ENCODE results near the gene ZFAND5. TPM values are rescaled to one million over a fixed set of nuclear protein-coding genes. Genes with fewer than 3 reads are reported as not detected.
A peak's percentile ranks its signal among the peaks of the same experiment; 100 is the strongest.

The ZFAND5 gene
- total RNA-seq, 2 experiments from 2014 or later, result 368 TPM

GRCh38 chr9:72363908-72364678 lies 915 bp downstream of the ZFAND5 start:
- H3K27me3 ChIP-seq (ENCODE audit: control insufficient read depth in 1 of 2, insufficient read depth in 2 of 2, low read length in 2 of 2), result no peaks in the 10 kb centered on the region
- Mint-ChIP-seq H3K9me3 (no peaks in the 10 kb centered on the region), H3K4me1 (ENCODE audit: low read depth) (peaks cover 59% of the 10 kb centered on the region), H3K27ac (peak overlapping the region; percentile 99), H3K27me3 (no peaks in the 10 kb centered on the region), H3K36me3 (ENCODE audit: low read depth) (peaks cover 53% of the 10 kb centered on the region), H3K4me3 (peak overlapping the region; percentile 99)
- H3K4me3 ChIP-seq (ENCODE audit: low read length), result peak overlapping the region; percentile 90
- H3K36me3 ChIP-seq (ENCODE audit: insufficient read depth, low read length), result peaks cover 19% of the 10 kb centered on the region
- ATAC-seq (ENCODE audit: poor library complexity), result peak; percentile 58
- peak overlapping the region; percentile 20 to 97 for H3K27ac ChIP-seq (ENCODE audit: low read depth in 1 of 2, low read length in 2 of 2)
- no peaks in the 10 kb centered on the region for H3K9me3 ChIP-seq (ENCODE audit: control insufficient read depth in 1 of 2, insufficient read depth in 1 of 2, low read length in 2 of 2)
- peak; percentile 46 to 88 (median 66) for DNase-seq
- POLR2A ChIA-PET, result interaction anchor here (0.6 to 2.6 kb wide), 7 partner anchors 7 to 1950 kb away, joined by 3 to 35 read pairs (median 5); partner anchors contain the start of genes CEMIP2 and KLF9
- CTCF ChIA-PET, result no interaction called here
- H3K4me1 ChIP-seq (ENCODE audit: insufficient read depth, low read length), result peaks cover 16% of the 10 kb centered on the region
- TF ChIP-seq CTCF (IDR thresholded peaks at IDR 0.05), result no peak
- intact Hi-C loops (cut with DNase I, micrococcal nuclease), result loop anchor here (1.0 to 10.0 kb wide), 7 partner anchors 9 to 1949 kb away; partner anchors contain the start of genes CEMIP2 (in 2 of the 2) and KLF9 (in 2 of the 2)

DNA sequence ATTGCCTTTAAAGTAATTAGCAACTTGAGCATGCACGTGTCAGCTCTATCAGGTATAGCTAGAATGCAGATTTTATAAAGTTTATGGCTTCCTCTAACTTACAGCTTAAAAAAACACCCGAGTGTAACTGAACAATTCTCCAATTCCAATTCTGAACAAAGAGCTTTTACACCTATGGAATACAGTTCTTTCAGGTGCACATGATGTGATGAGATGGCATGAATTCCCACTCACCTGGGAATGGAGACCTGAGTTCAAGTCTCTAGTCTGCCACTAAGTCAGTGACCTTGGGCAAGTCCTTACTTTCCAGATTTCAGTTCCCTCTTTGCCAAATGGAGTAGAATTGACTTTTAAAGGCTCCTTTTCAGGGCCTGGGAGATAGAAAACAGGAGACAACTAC lies 1.8 kb downstream of the ZFAND5 start:
- no peak for TF ChIP-seq CTCF (IDR thresholded peaks at IDR 0.05)
- H3K36me3 Mint-ChIP-seq (ENCODE audit: low read depth), result peaks cover 61% of the 10 kb centered on the region
- peak overlapping the region; percentile 90 for H3K4me3 ChIP-seq (ENCODE audit: low read length)
- peak overlapping the region; percentile 99 for H3K4me3 Mint-ChIP-seq
- H3K36me3 ChIP-seq (ENCODE audit: insufficient read depth, low read length), result peaks cover 27% of the 10 kb centered on the region
- peak overlapping the region; percentile 99 for H3K27ac Mint-ChIP-seq
- H3K9me3 Mint-ChIP-seq, result no peaks in the 10 kb centered on the region
- ChIA-PET POLR2A (interaction anchor here (1.2 to 1.4 kb wide), 2 partner anchors 12 to 80 kb away, joined by 4 to 7 read pairs; no protein-coding TSS in a partner anchor), CTCF (interaction anchor here (1.8 kb wide), 1 partner anchor 30 kb away, joined by 4 read pairs; no protein-coding TSS in a partner anchor)
- DNase-seq (peak in 1 of 14 experiments; percentile 15), ATAC-seq (ENCODE audit: poor library complexity) (no peak)
- no peaks in the 10 kb centered on the region for H3K9me3 ChIP-seq (ENCODE audit: control insufficient read depth in 1 of 2, insufficient read depth in 1 of 2, low read length in 2 of 2)
- peaks cover 67% of the 10 kb centered on the region for H3K4me1 Mint-ChIP-seq (ENCODE audit: low read depth)
- peak overlapping the region; percentile 20 to 97 for H3K27ac ChIP-seq (ENCODE audit: low read depth in 1 of 2, low read length in 2 of 2)
- intact Hi-C loops (cut with DNase I, micrococcal nuclease), result loop anchor here (5.0 to 10.0 kb wide), 5 partner anchors 82 to 1948 kb away; partner anchors contain the start of genes CEMIP2 (in 2 of the 2) and KLF9 (in 2 of the 2)
- no peaks in the 10 kb centered on the region for H3K27me3 ChIP-seq (ENCODE audit: control insufficient read depth in 1 of 2, insufficient read depth in 2 of 2, low read length in 2 of 2)
- H3K4me1 ChIP-seq (ENCODE audit: insufficient read depth, low read length), result peaks cover 16% of the 10 kb centered on the region
- no peaks in the 10 kb centered on the region for H3K27me3 Mint-ChIP-seq

DNA sequence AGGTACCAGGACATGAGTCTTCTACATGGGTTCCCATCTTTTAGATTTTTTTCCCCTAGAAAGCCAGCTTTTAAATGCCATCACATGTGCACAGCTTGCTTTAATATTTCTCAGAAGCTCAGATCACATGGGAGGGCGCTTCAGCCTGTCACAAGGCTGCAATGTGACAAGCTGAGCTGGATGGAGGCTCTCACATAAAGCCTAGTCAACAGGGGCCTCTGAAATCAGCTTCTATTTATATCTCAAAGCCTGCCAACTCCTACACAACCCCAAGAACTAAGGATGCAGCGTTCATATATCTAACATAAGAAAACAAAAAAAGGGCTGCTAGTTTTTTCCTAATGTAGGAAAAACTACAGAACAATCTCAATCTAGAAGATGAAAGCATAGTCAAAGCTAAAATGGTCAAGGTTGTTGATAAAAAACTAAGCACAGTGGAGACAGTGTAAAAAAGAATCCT lies 2.3 kb downstream of the ZFAND5 start:
- peaks cover 16% of the 10 kb centered on the region for H3K4me1 ChIP-seq (ENCODE audit: insufficient read depth, low read length)
- TF ChIP-seq CTCF (IDR thresholded peaks at IDR 0.05), result no peak
- no peaks in the 10 kb centered on the region for H3K9me3 ChIP-seq (ENCODE audit: control insufficient read depth in 1 of 2, insufficient read depth in 1 of 2, low read length in 2 of 2)
- no peak overlapping the region for H3K27ac ChIP-seq (ENCODE audit: low read depth in 1 of 2, low read length in 2 of 2)
- H3K4me1 Mint-ChIP-seq (ENCODE audit: low read depth), result peaks cover 73% of the 10 kb centered on the region
- ATAC-seq (ENCODE audit: poor library complexity), result peak; percentile 15
- no peaks in the 10 kb centered on the region for H3K27me3 ChIP-seq (ENCODE audit: control insufficient read depth in 1 of 2, insufficient read depth in 2 of 2, low read length in 2 of 2)
- H3K4me3 Mint-ChIP-seq, result peak overlapping the region; percentile 99
- CTCF ChIA-PET, result interaction anchor here (1.0 to 1.8 kb wide), 2 partner anchors 9 to 30 kb away, joined by 3 to 4 read pairs; no protein-coding TSS in a partner anchor
- H3K9me3 Mint-ChIP-seq, result no peaks in the 10 kb centered on the region
- peak in 13 of 14 experiments; percentile 5 to 76 (median 19) for DNase-seq
- POLR2A ChIA-PET, result interaction anchor here (0.7 to 1.4 kb wide), 5 partner anchors 9 to 452 kb away, joined by 3 to 7 read pairs (median 4); partner anchors contain the start of genes ABHD17B and C9orf85
- intact Hi-C loops (cut with DNase I, micrococcal nuclease), result loop anchor here (5.0 to 10.0 kb wide), 5 partner anchors 82 to 1948 kb away; partner anchors contain the start of genes CEMIP2 (in 2 of the 2) and KLF9 (in 2 of the 2)
- H3K36me3 Mint-ChIP-seq (ENCODE audit: low read depth), result peaks cover 67% of the 10 kb centered on the region
- H3K27ac Mint-ChIP-seq, result peak overlapping the region; percentile 99
- H3K36me3 ChIP-seq (ENCODE audit: insufficient read depth, low read length), result peaks cover 32% of the 10 kb centered on the region
- peak overlapping the region; percentile 90 for H3K4me3 ChIP-seq (ENCODE audit: low read length)
- H3K27me3 Mint-ChIP-seq, result no peaks in the 10 kb centered on the region

All from CD4-positive, alpha-beta T cell (primary cell).